ENCODE data around the gene MLIP. TPM values are rescaled to one million over a fixed set of nuclear protein-coding genes. Genes with fewer than 3 reads are reported as not detected.

The MLIP gene
- total RNA-seq, 3 donors from 2014 or later (not counting 1 experiment from before 2014, with no cell fraction given) = not detected

DNA sequence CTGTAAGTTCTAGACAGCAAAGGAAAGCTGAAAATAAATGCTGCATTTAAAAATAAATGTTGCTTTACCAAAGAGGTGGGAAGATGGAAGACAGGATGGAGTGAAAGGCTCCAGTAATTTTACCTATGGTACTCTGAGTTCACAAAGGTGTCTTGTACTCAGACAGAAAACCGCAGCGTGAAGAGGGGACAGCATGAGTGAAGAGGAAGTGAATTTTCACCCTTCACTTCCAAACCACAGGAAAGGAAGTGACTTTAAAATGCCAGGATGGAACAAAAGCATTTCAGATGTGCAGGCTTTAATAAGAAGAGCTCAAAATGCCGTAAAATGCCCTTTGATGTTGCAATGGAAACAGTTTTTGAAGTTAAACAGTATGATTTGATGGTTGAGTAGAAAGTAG, 105.8 kb downstream of the MLIP start:
- H3K27ac ChIP-seq (ENCODE audit: low read length) = no peak overlapping the region
- H3K36me3 ChIP-seq (ENCODE audit: control insufficient read depth, insufficient read depth, low read length) = no peaks in the 10 kb centered on the region
- H3K4me3 ChIP-seq (ENCODE audit: low read length) = no peak overlapping the region
- TF ChIP-seq, protein P1, sequence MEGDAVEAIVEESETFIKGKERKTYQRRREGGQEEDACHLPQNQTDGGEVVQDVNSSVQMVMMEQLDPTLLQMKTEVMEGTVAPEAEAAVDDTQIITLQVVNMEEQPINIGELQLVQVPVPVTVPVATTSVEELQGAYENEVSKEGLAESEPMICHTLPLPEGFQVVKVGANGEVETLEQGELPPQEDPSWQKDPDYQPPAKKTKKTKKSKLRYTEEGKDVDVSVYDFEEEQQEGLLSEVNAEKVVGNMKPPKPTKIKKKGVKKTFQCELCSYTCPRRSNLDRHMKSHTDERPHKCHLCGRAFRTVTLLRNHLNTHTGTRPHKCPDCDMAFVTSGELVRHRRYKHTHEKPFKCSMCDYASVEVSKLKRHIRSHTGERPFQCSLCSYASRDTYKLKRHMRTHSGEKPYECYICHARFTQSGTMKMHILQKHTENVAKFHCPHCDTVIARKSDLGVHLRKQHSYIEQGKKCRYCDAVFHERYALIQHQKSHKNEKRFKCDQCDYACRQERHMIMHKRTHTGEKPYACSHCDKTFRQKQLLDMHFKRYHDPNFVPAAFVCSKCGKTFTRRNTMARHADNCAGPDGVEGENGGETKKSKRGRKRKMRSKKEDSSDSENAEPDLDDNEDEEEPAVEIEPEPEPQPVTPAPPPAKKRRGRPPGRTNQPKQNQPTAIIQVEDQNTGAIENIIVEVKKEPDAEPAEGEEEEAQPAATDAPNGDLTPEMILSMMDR (IDR thresholded peaks at IDR 0.05) = no peak
- no peaks in the 10 kb centered on the region for H3K4me1 ChIP-seq (ENCODE audit: control insufficient read depth, insufficient read depth, low read length)
- Mint-ChIP-seq H3K36me3 (no peaks in the 10 kb centered on the region), H3K27ac (no peak overlapping the region), H3K9me3 (peaks cover 2 to 8% of the 10 kb centered on the region in 2 donors), H3K4me1 (peaks cover 0 to 4% of the 10 kb centered on the region in 2 donors), H3K27me3 (ENCODE audit: low read depth in 2 of 2) (no peaks in the 10 kb centered on the region), H3K4me3 (no peak overlapping the region)
- ATAC-seq = no peak
- no peak for DNase-seq
- H3K9me3 ChIP-seq (ENCODE audit: control insufficient read depth, insufficient read depth, low read length) = no peaks in the 10 kb centered on the region
- WGBS (ENCODE audit: insufficient coverage) = 0% methylated on average over 1 of the region's 3 CpGs
- intact Hi-C loops (cut with micrococcal nuclease) = no loop called here
- no peaks in the 10 kb centered on the region for H3K27me3 ChIP-seq (ENCODE audit: control insufficient read depth, insufficient read depth, low read length)

DNA sequence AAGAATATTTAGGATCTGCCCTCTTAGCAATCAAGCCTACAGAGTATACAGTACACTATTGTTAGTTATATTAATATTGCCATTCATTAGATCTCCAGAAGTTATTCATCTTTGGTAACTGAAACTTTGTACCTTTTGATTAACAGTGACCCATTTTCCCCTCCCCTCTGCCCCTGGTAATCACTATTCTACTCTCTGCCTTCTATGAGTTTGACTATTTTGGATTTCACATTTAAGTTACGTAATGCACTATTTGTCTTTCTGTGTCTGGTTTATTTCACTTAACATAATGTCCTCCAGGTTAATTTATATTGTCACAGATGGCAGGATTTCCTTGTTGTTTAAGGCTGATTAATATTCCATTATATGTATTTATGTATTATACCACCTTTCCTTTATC, 111.0 kb downstream of the MLIP start:
- ATAC-seq (no peak), DNase-seq (no peak)
- H3K4me1 Mint-ChIP-seq = no peaks in the 10 kb centered on the region
- Histone ChIP-seq H3K27ac (ENCODE audit: low read length) (no peak overlapping the region), H3K9me3 (ENCODE audit: control insufficient read depth, insufficient read depth, low read length) (no peaks in the 10 kb centered on the region), H3K27me3 (ENCODE audit: control insufficient read depth, insufficient read depth, low read length) (no peaks in the 10 kb centered on the region), H3K4me3 (ENCODE audit: low read length) (no peak overlapping the region), H3K36me3 (ENCODE audit: control insufficient read depth, insufficient read depth, low read length) (no peaks in the 10 kb centered on the region), H3K4me1 (ENCODE audit: control insufficient read depth, insufficient read depth, low read length) (no peaks in the 10 kb centered on the region)
- no peak overlapping the region for H3K4me3 Mint-ChIP-seq
- WGBS (ENCODE audit: insufficient coverage) = no CpG with 5 or more reads among the region's 1 CpG
- H3K9me3 Mint-ChIP-seq = peaks cover 5 to 11% of the 10 kb centered on the region in 2 donors
- no peaks in the 10 kb centered on the region for H3K27me3 Mint-ChIP-seq (ENCODE audit: low read depth in 2 of 2)
- H3K36me3 Mint-ChIP-seq = peaks cover 6% of the 10 kb centered on the region
- TF ChIP-seq, protein P1 (IDR thresholded peaks at IDR 0.05) = no peak
- intact Hi-C loops (cut with micrococcal nuclease) = no loop called here
- no peak overlapping the region for H3K27ac Mint-ChIP-seq

DNA sequence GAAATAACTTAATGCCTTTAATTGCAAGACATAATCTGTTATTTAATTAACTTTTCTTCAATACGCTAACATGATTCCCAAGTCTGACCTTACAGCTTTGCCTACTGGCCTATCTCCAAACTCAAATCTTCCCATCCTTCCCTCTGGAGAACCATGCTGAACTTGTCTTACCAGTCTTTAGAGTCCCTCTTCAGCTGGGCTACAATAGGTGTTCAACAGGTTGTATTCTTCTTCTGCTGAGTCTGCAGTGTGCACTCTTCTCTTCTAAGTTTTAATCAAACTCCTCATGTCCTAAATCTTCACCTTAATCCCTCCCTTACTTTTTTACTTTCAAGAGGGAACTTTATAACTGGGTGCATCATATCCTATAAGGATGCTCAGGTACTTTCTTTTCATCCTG, 121.5 kb downstream of the MLIP start:
- Mint-ChIP-seq H3K4me3 (no peak overlapping the region), H3K4me1 (no peaks in the 10 kb centered on the region), H3K27me3 (ENCODE audit: low read depth in 2 of 2) (no peaks in the 10 kb centered on the region), H3K36me3 (no peaks in the 10 kb centered on the region), H3K27ac (no peak overlapping the region), H3K9me3 (peaks cover 4 to 6% of the 10 kb centered on the region in 2 donors)
- Histone ChIP-seq H3K27ac (ENCODE audit: low read length) (no peak overlapping the region), H3K27me3 (ENCODE audit: control insufficient read depth, insufficient read depth, low read length) (no peaks in the 10 kb centered on the region), H3K36me3 (ENCODE audit: control insufficient read depth, insufficient read depth, low read length) (no peaks in the 10 kb centered on the region), H3K4me1 (ENCODE audit: control insufficient read depth, insufficient read depth, low read length) (no peaks in the 10 kb centered on the region), H3K4me3 (ENCODE audit: low read length) (no peak overlapping the region), H3K9me3 (ENCODE audit: control insufficient read depth, insufficient read depth, low read length) (no peaks in the 10 kb centered on the region)
- TF ChIP-seq, protein P1 (IDR thresholded peaks at IDR 0.05) = no peak
- ATAC-seq (no peak), DNase-seq (no peak)
- intact Hi-C loops (cut with micrococcal nuclease) = no loop called here
- 94% methylated on average over 1 of the region's 1 CpG for WGBS (ENCODE audit: insufficient coverage)

DNA sequence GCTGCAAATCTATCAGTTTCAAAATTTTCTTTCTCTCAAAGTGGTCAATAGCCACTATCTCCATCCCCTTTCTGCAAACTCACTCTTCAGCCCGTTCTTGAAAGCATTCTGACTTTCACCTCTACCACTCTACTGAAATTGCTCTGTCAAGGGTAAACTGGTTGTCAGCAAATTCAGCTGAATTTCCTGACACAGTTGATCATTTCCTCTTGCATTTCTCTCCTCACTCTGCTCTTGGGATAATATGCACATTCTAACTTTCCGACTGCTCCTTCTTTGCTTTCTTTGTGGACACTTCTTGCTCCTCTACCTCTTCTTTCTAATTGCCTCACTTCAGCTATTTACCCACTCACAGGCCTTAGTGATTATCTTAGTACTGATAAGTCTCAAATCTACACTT, 123.3 kb downstream of the MLIP start:
- no peak overlapping the region for H3K27ac Mint-ChIP-seq
- TF ChIP-seq, protein P1 (IDR thresholded peaks at IDR 0.05) = no peak
- no peaks in the 10 kb centered on the region for H3K27me3 Mint-ChIP-seq (ENCODE audit: low read depth in 2 of 2)
- Histone ChIP-seq H3K4me3 (ENCODE audit: low read length) (no peak overlapping the region), H3K9me3 (ENCODE audit: control insufficient read depth, insufficient read depth, low read length) (no peaks in the 10 kb centered on the region), H3K4me1 (ENCODE audit: control insufficient read depth, insufficient read depth, low read length) (no peaks in the 10 kb centered on the region), H3K27me3 (ENCODE audit: control insufficient read depth, insufficient read depth, low read length) (no peaks in the 10 kb centered on the region), H3K27ac (ENCODE audit: low read length) (no peak overlapping the region), H3K36me3 (ENCODE audit: control insufficient read depth, insufficient read depth, low read length) (no peaks in the 10 kb centered on the region)
- no peak overlapping the region for H3K4me3 Mint-ChIP-seq
- DNase-seq = no peak
- ATAC-seq = no peak
- no peaks in the 10 kb centered on the region for H3K4me1 Mint-ChIP-seq
- intact Hi-C loops (cut with micrococcal nuclease) = no loop called here
- no peaks in the 10 kb centered on the region for H3K36me3 Mint-ChIP-seq
- 57% methylated on average over 2 of the region's 2 CpGs for WGBS (ENCODE audit: insufficient coverage)
- peaks cover 6% of the 10 kb centered on the region in 2 donors for H3K9me3 Mint-ChIP-seq
